PC-3 (cell line): ENCODE measurements around the gene GRIA4. TPM values are rescaled to one million over a fixed set of nuclear protein-coding genes. Genes with fewer than 3 reads are reported as not detected.

Source experiments
- ATAC-seq: fragments of 200-7000 bp; cut with Tn5 transposase; 2 replicates; pipeline ENCODE4 v1.9.1; 2020; ENCODE audit warnings: mild to moderate bottlenecking, moderate library complexity
- BruUV-seq: library from RNA; stranded (reverse); fragments of 400-500 nt; replicated peaks from 2 replicates; lab custom pipeline; 2021; lab: Mats Ljungman, UMichigan
- CTCF ChIA-PET: fragments of 300-600 bp; sonication (Branson Sonifier 250); formaldehyde crosslinking; loops from one replicate; lab custom pipeline; 2022; ENCODE audit warnings: antibody characterized with exemption; lab: Charles Lee
- POLR2A ChIA-PET: fragments of 300-600 bp; sonication (Branson Sonifier 250); formaldehyde crosslinking; loops from one replicate; lab custom pipeline; 2022; ENCODE audit warnings: antibody characterized with exemption; ENCODE audit not compliant: unreplicated experiment; lab: Charles Lee
- DNase-seq: peaks from one replicate; pipeline ENCODE4 v3.0.0-alpha.2; 2015
- H2AFZ ChIP-seq: fragments of 300-600 bp; sonication (generic); 2 replicates; pipeline ENCODE4 v1.6.0; 2016; ENCODE audit warnings: antibody characterized with exemption, low read length
- H3F3A ChIP-seq: fragments of 300-600 bp; sonication (generic); one replicate; pipeline ENCODE4 v1.6.0; 2017; ENCODE audit warnings: antibody characterized with exemption, low read length, control low read depth, mild to moderate bottlenecking; ENCODE audit not compliant: unreplicated experiment
- H3K27ac ChIP-seq: fragments of 300-600 bp; sonication (generic); 2 replicates; pipeline ENCODE4 v1.5.1; 2016; ENCODE audit warnings: mild to moderate bottlenecking, low read length
- H3K27me3 ChIP-seq: fragments of 300-600 bp; sonication (generic); 2 replicates; pipeline ENCODE4 v1.6.1; 2016; ENCODE audit warnings: low read length, mixed read lengths
- H3K36me3 ChIP-seq: fragments of 300-600 bp; sonication (generic); 2 replicates; pipeline ENCODE4 v1.6.1; 2016; ENCODE audit warnings: low read depth, mixed run types, low read length, mixed read lengths
- H3K4me1 ChIP-seq: fragments of 300-600 bp; sonication (generic); 2 replicates; pipeline ENCODE4 v1.5.1; 2016; ENCODE audit warnings: low read length; ENCODE audit not compliant: insufficient read depth
- H3K4me2 ChIP-seq: fragments of 300-600 bp; sonication (generic); 2 replicates; pipeline ENCODE4 v1.6.0; 2016; ENCODE audit warnings: low read length
- H3K4me3 ChIP-seq: fragments of 300-600 bp; sonication (generic); 2 replicates; pipeline ENCODE4 v1.5.1; 2016; ENCODE audit warnings: mild to moderate bottlenecking, low read length, mixed read lengths
- H3K79me2 ChIP-seq: fragments of 300-600 bp; sonication (generic); 2 replicates; pipeline ENCODE4 v1.6.1; 2017; ENCODE audit warnings: low read length, mixed read lengths
- H3K9ac ChIP-seq: fragments of 300-600 bp; sonication (generic); 2 replicates; pipeline ENCODE4 v1.6.0; 2016; ENCODE audit warnings: mild to moderate bottlenecking, low read length
- H3K9me2 ChIP-seq: fragments of 300-600 bp; sonication (generic); replicated peaks from 2 replicates; pipeline ENCODE4 v1.6.1; 2016; ENCODE audit warnings: mixed run types, low read length, mixed read lengths
- H3K9me3 ChIP-seq: fragments of 300-600 bp; sonication (generic); 2 replicates; pipeline ENCODE4 v1.6.1; 2016; ENCODE audit warnings: low read length, mixed read lengths
- H4K20me1 ChIP-seq: fragments of 300-600 bp; sonication (generic); 2 replicates; pipeline ENCODE4 v1.6.1; 2016; ENCODE audit warnings: low read length, mixed read lengths
- EZH2 ChIP-seq: fragments of 300-600 bp; sonication (generic); IDR thresholded peaks from one replicate; pipeline ENCODE4 v1.6.1; 2017; ENCODE audit warnings: antibody characterized with exemption, mild to moderate bottlenecking, low read length; ENCODE audit not compliant: unreplicated experiment
- EZH2phosphoT487 ChIP-seq: fragments of 300-600 bp; sonication (generic); IDR thresholded peaks from 2 replicates; pipeline ENCODE4 v1.6.1; 2018; ENCODE audit warnings: mild to moderate bottlenecking, antibody characterized with exemption, low read length, borderline replicate concordance
- intact Hi-C: fragments of 100-400 bp; cut with micrococcal nuclease; formaldehyde crosslinking; loops from 2 replicates; pipeline ENCODE4 v1.9.0; 2023
- total RNA-seq: library from RNA; depleted of rRNA; stranded (reverse); fragments of >200 nt; gene quantifications from 2 replicates; pipeline ENCODE4 v1.2.3, GENCODE V29; 2014
- TF ChIP-seq, protein P1 (sequence below): fragments of 300-600 bp; sonication (generic); conservative IDR thresholded peaks from 2 replicates; pipeline ENCODE4 v1.5.1; 2017; ENCODE audit warnings: antibody characterized with exemption, low read depth, mild to moderate bottlenecking, low read length

The GRIA4 gene
- total RNA-seq, 1 experiment from 2014 or later = not detected

DNA sequence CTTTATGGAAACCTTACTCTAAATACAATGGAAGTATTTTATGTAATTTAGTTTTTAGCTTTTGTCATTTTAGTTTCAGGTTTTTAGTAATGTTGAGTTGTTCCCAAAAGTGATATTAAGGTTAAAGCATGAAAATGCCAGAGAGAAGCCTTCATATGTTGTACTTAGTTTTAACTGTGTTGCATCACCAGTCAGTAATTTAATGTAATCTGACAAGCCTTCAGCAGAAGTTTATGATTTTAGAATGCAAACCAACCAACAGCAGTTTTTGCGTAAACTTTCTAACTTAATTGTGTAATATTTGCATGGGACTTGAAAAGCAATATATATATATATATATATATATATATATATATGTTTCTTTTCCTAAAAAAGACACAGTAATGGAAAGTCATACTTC lies 301.6 kb downstream of the GRIA4 start:
- intact Hi-C loops = loop anchor here (2.0 kb wide), 1 partner anchor 165 kb away; the partner anchor contains the start of genes AASDHPPT and KBTBD3
- no peaks in the 10 kb centered on the region for H3K27me3 ChIP-seq
- BruUV-seq = no TSS peak
- H3K36me3 ChIP-seq = no peaks in the 10 kb centered on the region
- H3K9ac ChIP-seq = no peak overlapping the region
- no peak overlapping the region for H2AFZ ChIP-seq
- ATAC-seq = no peak
- H3K9me2 ChIP-seq = no peaks in the 10 kb centered on the region
- H3K4me3 ChIP-seq = no peak overlapping the region
- no peaks in the 10 kb centered on the region for H3K79me2 ChIP-seq
- H3K4me1 ChIP-seq = peaks cover 17% of the 10 kb centered on the region
- H3K9me3 ChIP-seq = no peaks in the 10 kb centered on the region
- no peak for DNase-seq
- H3K27ac ChIP-seq = no peak overlapping the region
- POLR2A ChIA-PET = no interaction called here
- no peaks in the 10 kb centered on the region for H4K20me1 ChIP-seq
- H3K4me2 ChIP-seq = no peak overlapping the region
- TF ChIP-seq, protein P1, sequence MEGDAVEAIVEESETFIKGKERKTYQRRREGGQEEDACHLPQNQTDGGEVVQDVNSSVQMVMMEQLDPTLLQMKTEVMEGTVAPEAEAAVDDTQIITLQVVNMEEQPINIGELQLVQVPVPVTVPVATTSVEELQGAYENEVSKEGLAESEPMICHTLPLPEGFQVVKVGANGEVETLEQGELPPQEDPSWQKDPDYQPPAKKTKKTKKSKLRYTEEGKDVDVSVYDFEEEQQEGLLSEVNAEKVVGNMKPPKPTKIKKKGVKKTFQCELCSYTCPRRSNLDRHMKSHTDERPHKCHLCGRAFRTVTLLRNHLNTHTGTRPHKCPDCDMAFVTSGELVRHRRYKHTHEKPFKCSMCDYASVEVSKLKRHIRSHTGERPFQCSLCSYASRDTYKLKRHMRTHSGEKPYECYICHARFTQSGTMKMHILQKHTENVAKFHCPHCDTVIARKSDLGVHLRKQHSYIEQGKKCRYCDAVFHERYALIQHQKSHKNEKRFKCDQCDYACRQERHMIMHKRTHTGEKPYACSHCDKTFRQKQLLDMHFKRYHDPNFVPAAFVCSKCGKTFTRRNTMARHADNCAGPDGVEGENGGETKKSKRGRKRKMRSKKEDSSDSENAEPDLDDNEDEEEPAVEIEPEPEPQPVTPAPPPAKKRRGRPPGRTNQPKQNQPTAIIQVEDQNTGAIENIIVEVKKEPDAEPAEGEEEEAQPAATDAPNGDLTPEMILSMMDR = no peak
- TF ChIP-seq EZH2 (no peak), EZH2phosphoT487 (no peak)
- CTCF ChIA-PET = no interaction called here
- H3F3A ChIP-seq = peaks cover 3% of the 10 kb centered on the region

DNA sequence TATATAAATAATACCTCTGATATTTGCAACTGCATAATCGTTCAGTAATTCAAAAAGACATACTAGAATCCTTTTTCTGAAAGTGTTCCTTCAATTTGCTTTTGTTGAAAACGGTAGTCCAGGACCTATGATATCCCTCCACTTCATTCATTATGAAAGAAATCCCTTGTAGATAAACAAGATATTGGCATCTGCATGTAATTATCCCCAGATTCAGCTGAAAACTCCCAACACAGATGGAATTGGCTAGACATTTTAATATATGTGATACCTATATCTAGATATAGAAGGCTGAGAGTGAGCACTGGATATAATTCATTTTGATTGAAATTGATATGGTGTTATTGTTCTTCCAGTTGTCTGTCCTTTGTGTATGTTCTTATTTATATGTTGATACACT lies 302.8 kb downstream of the GRIA4 start:
- ChIA-PET POLR2A (no interaction called here), CTCF (no interaction called here)
- no peak for ATAC-seq
- Histone ChIP-seq H3K27ac (no peak overlapping the region), H3K27me3 (no peaks in the 10 kb centered on the region), H3K4me3 (no peak overlapping the region), H2AFZ (no peak overlapping the region), H3K79me2 (no peaks in the 10 kb centered on the region), H3K9me2 (no peaks in the 10 kb centered on the region), H4K20me1 (no peaks in the 10 kb centered on the region), H3K4me1 (peaks cover 17% of the 10 kb centered on the region), H3K4me2 (no peak overlapping the region), H3K9ac (no peak overlapping the region), H3K9me3 (no peaks in the 10 kb centered on the region), H3K36me3 (no peaks in the 10 kb centered on the region), H3F3A (peaks cover 3% of the 10 kb centered on the region)
- intact Hi-C loops = no loop called here
- no peak for DNase-seq
- no TSS peak for BruUV-seq
- TF ChIP-seq, protein P1 = no peak
- no peak for TF ChIP-seq EZH2
- TF ChIP-seq EZH2phosphoT487 = no peak

DNA sequence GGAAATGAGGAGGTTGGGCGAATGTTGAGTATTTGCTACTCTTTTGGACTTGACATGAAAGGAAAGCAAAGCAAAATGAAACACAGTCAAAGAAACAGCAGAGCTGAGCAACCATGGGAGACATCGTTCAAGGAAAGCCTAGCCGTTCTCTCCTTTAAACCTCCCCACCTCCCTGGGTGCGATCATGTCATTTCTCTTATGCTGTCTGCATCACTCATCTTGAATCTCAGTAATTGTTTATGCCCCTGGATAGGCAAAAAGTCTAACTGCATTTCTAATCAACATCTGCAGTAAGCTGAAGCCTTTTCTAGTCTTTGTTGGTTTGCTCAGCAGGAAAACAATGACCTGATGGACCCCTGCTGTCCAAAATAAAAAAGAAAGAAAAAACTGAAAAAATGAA lies 305.1 kb downstream of the GRIA4 start:
- intact Hi-C loops = no loop called here
- DNase-seq (no peak), ATAC-seq (no peak)
- Histone ChIP-seq H4K20me1 (no peaks in the 10 kb centered on the region), H3K9me2 (no peaks in the 10 kb centered on the region), H3F3A (peaks cover 3% of the 10 kb centered on the region), H3K27ac (no peak overlapping the region), H3K79me2 (no peaks in the 10 kb centered on the region), H3K36me3 (no peaks in the 10 kb centered on the region), H2AFZ (no peak overlapping the region), H3K27me3 (no peaks in the 10 kb centered on the region), H3K4me2 (no peak overlapping the region), H3K4me3 (no peak overlapping the region), H3K9me3 (no peaks in the 10 kb centered on the region), H3K9ac (no peak overlapping the region), H3K4me1 (peaks cover 7% of the 10 kb centered on the region)
- no TSS peak for BruUV-seq
- ChIA-PET POLR2A (no interaction called here), CTCF (interaction anchor here (0.6 kb wide), 1 partner anchor 1777 kb away, joined by 3 read pairs; no protein-coding TSS in a partner anchor)
- TF ChIP-seq, protein P1 = no peak
- TF ChIP-seq EZH2 = no peak
- no peak for TF ChIP-seq EZH2phosphoT487
